ENCODE data around the gene RGL2. TPM values are rescaled to one million over a fixed set of nuclear protein-coding genes. Genes with fewer than 3 reads are reported as not detected.

RGL2 gene
- total and polyA plus RNA-seq, 2 donors (not counting 3 experiments of a cell fraction or from before 2014, with no cell fraction given), result 87.7 to 90.3 TPM

DNA sequence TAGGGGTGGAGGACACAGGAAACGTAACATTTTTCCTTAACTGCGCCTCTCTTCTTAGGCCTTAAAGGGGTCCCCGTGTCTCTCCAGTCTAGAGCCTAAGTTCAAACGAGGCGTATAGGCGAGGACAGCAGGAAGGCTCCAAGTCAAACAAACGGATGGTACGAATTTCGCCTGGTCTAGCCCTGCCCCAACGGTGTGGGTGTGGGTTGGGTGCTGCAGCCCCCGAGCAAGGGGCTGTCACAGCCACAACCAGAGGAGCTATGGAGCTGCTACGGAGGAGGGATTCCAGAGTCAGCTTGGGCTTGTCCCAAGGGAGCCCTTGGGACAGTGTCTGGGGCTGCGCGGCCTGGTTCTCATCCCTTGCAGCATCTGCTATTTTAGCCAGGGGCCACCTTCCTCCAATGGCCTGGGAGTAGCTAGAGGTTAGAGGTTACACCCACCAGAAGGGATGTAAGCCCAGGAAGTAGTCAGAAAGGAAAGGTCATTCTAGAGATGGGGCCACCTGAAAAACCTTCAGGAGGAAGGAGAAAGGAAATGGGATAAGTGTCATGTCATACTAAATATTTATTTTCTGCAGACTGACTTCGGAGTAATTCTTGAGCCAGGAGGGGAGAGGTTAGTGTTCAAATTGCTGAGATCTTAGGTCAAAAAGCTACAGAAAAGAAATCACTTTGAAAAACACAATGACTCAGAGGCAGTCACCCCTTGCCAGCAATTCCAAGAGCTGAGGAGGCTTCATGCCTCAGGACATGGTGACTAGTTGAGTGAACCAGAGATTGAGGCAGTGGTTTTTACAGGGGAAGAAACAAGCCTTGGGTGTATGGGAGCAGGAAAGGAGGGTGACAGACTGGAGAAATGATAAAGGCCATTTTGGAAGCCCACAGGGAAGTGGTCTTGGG is 48.8 kb downstream of the RGL2 start:
- TF ChIP-seq JUN (IDR thresholded peaks at IDR 0.05; ENCODE audit: borderline replicate concordance, insufficient read depth, insufficient read length, low read depth) (peak; percentile 16), MAX (IDR thresholded peaks at IDR 0.05; ENCODE audit: insufficient read depth, insufficient read length) (no peak), GATA2 (IDR thresholded peaks at IDR 0.05; ENCODE audit: insufficient read depth, insufficient read length, low read depth, low read length) (no peak), FOS (IDR thresholded peaks at IDR 0.05; ENCODE audit: borderline replicate concordance, insufficient read depth, low read length) (peak; percentile 62), POLR2AphosphoS5 (IDR thresholded peaks at IDR 0.05; ENCODE audit: insufficient read depth, low read depth, low read length) (no peak), CTCF (IDR thresholded peaks at IDR 0.05; ENCODE audit: extremely low read depth in 1 of 2, insufficient read depth in 1 of 2, low read depth in 1 of 2, low read length in 2 of 2) (no peak)
- no peaks in the 10 kb centered on the region for H4K20me1 ChIP-seq (replicated peaks; ENCODE audit: control insufficient read depth, extremely low read depth, insufficient read depth, low read length)
- no peaks in the 10 kb centered on the region for H3K9me1 ChIP-seq (replicated peaks; ENCODE audit: control insufficient read depth, extremely low read depth, insufficient read depth, low read length)
- peak overlapping the region; percentile 69 for H3K9ac ChIP-seq (replicated peaks; ENCODE audit: extremely low read depth, insufficient read depth, low read length)
- FAIRE-seq (peak; percentile 67), DNase-seq (ENCODE audit: low read depth, low spot score) (peak; percentile 52)
- H3K4me3 ChIP-seq (replicated peaks in 1 of 3; ENCODE audit: insufficient read depth in 1 of 3, low read depth in 1 of 3, low read length in 3 of 3), result peak overlapping the region; percentile 18 to 69 (median 38)
- no peaks in the 10 kb centered on the region for H3K9me3 ChIP-seq (replicated peaks; ENCODE audit: control insufficient read depth, insufficient read depth, low read length)
- peaks cover 0 to 2% of the 10 kb centered on the region in 2 experiments for H3K36me3 ChIP-seq (ENCODE audit: control insufficient read depth in 2 of 2, extremely low read depth in 1 of 2, insufficient read depth in 2 of 2, low read length in 2 of 2)
- H3K79me2 ChIP-seq (ENCODE audit: control insufficient read depth, insufficient read depth, low read length), result no peaks in the 10 kb centered on the region
- H3K4me1 ChIP-seq (ENCODE audit: control insufficient read depth, extremely low read depth, insufficient read depth, low read length), result peaks cover 23% of the 10 kb centered on the region
- intact Hi-C loops (cut with micrococcal nuclease) (loop anchor here (1.0 to 10.0 kb wide), 4 partner anchors 21 to 365 kb away; partner anchors contain the start of genes RXRB, SLC39A7 and VPS52), dilution Hi-C loops (cut with MboI; ENCODE audit: extremely low pct_ligation_motif_present, low sequenced_read_pairs) (no loop called here)
- TSS peak; percentile 96 for BruUV-seq (replicated peaks)
- H2AFZ ChIP-seq (ENCODE audit: low read depth, low read length), result peak overlapping the region; percentile 75
- ChIA-PET CTCF (interaction anchor here (0.9 to 4.5 kb wide), 19 partner anchors 10 to 412 kb away, joined by 3 to 99 read pairs (median 13); partner anchors contain the start of genes HSD17B8, RGL2, RPS18 and TAP2), POLR2A (interaction anchor here (0.7 to 2.7 kb wide), 5 partner anchors 22 to 278 kb away, joined by 3 to 12 read pairs (median 4); partner anchors contain the start of genes RING1, RPS18 and VPS52)
- H3K27me3 ChIP-seq (ENCODE audit: control insufficient read depth in 2 of 2, insufficient read depth in 2 of 2, low read length in 2 of 2), result peaks cover 0 to 2% of the 10 kb centered on the region in 2 experiments
- peak overlapping the region; percentile 78 for H3K4me2 ChIP-seq (ENCODE audit: insufficient read depth, low read length)
- H3K27ac ChIP-seq (ENCODE audit: insufficient read depth, low read depth, low read length), result peak overlapping the region; percentile 72

Measured in endothelial cell of umbilical vein (primary cell).